GM13976 (cell line): ENCODE results near the gene VIL1.

Experiments used
- DNase-seq: peaks from one replicate; pipeline ENCODE4 v3.0.0; 2012; ENCODE audit warnings: low spot score
- CTCF ChIP-seq: IDR thresholded peaks from 2 replicates; pipeline ENCODE4 v1.5.1; 2012; ENCODE audit warnings: borderline replicate concordance, mild to moderate bottlenecking; ENCODE audit not compliant: insufficient read depth; ENCODE audit errors: extremely low read depth, missing control alignments, control extremely low read depth
- in situ Hi-C: fragments of 300-500 bp; cut with MboI; formaldehyde crosslinking; loops from one replicate; pipeline ENCODE4 v1.12.0; 2022; ENCODE audit warnings: low sequenced_read_pairs, mixed read lengths, inconsistent platforms; ENCODE audit not compliant: unreplicated experiment

The VIL1 gene

DNA sequence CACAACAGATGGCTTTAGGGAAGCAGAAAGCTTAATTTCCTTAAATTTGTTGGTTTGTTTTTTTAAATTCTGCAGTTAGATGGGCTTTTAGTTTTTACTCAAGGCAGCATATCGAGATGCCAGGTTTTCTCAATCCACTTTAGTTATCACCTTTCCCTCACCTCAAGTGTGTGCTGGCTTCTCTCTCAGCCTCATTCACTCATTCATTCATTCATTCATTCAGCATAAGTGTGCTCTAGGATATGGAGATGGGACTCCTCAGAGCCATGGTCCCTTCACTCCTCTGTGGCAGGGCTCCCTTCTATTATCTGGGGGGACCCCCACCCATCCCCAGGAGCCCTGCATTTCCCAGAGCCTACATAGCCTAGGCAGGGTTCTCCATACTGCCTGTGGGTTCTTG is 19.0 kb downstream of the VIL1 start:
- TF ChIP-seq CTCF = no peak
- DNase-seq = no peak
- in situ Hi-C loops = no loop called here

DNA sequence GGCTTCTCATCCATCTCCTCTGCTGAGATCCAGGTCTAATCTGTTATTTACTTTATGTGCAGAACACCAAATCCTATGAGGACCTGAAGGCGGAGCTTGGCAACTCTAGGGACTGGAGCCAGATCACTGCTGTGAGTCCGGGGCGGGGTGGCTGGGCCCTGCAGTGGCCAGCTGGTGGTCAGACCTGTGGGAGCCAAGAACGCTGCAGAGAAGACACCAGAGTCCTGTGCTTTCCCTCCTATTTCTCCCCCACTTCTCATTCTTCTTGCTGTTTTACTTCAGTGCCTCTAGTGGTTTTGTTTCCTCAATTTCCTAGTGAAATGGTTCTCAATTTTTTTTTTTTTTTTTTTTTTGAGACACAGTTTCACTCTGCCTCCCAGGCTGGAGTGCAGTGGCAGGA is 19.7 kb downstream of the VIL1 start:
- peak; percentile 33 for DNase-seq
- in situ Hi-C loops = no loop called here
- no peak for TF ChIP-seq CTCF

DNA sequence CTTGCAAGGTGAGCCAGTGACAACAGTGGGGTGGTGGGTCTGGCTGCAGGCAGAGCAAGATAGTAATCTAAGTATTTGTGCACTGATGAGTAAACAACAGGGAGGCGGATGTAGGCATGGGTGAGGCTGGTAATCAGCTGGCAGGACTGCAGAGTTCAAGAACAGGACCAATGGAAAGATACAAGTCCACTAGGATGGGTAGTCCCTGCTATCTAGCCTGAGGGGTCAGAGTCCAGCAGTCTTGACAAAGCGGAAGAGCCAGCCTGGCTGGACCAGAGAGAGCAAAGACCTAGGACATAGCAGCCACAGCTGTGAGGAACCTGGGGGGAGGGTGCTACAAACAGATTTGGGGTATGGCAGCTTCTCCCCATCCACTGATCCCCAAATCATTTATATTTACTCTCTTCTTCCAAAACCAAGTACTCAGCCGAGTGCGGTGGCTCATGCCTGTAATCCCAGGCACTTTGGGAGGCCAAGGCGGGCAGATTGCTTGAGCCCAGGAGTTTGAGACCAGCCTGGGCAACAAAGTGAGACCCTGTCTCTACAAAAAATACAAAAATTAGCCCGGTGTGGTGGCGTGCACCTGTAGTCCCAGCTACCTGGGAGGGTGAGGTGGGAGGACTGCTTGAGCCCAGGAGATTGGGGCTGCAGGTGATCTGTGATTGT is 25.9 kb downstream of the VIL1 start:
- TF ChIP-seq CTCF = no peak
- in situ Hi-C loops = no loop called here
- DNase-seq = no peak

- DNase-seq = no peak
- in situ Hi-C loops = no loop called here
- no peak for TF ChIP-seq CTCF
These were observed 26.7 kb downstream of the VIL1 start for GRCh38 chr2:218445602-218446001.

DNA sequence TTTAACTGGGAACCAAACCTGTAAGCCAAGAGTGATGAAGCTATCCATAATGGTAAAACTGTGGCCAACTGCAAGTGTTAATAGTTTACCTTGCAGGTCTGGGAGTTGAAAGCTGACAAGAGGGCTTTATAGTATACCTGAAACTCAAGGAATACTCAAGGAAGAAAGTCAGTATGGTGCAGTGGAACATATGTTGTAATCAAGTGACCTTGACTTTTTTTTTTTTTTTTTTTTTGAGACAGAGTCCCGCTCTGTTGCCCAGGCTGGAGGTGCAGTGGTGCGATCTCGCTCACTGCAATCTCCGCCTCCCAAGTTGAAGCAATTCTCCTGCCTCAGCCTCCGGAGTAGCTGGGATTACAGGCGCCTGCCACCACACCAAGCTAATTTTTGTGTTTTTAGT is 27.6 kb downstream of the VIL1 start:
- in situ Hi-C loops = no loop called here
- no peak for DNase-seq
- TF ChIP-seq CTCF = no peak

GRCh38 chr2:218447072-218447471 is 28.1 kb downstream of the VIL1 start:
- no peak for TF ChIP-seq CTCF
- DNase-seq = no peak
- in situ Hi-C loops = no loop called here
